Sigmoid colon (tissue), 4 donors: Measurements from ENCODE around the gene GIMAP8.

Experiments
- CTCF ChIP-seq, 4 experiments: fragments of 450-650 bp in 3 of 4; fragments of 200-600 bp in 1 of 4; IDR thresholded peaks; one replicate each; pipeline ENCODE4 v1.5.1; 2016 to 2019; ENCODE audit warnings: antibody characterized with exemption in 4 of 4, mild to moderate bottlenecking in 3 of 4, moderate library complexity in 2 of 4
- EP300 ChIP-seq, 4 donors: sonication (generic); formaldehyde crosslinking; IDR thresholded peaks; one replicate each; pipeline ENCODE4 v1.6.1; 2017; ENCODE audit warnings: antibody characterized with exemption in 4 of 4

GRCh38 chr7:150473902-150474301 is 23.5 kb downstream of the GIMAP8 start:
- TF ChIP-seq CTCF (IDR thresholded peaks at IDR 0.05) (no peak), EP300 (IDR thresholded peaks at IDR 0.05) (no peak)
